HG03066 (cell line): ENCODE results near the gene AHCYL2.
"Not testable (repeated sequence)": the region's sequence is repeated elsewhere in the genome, so short reads cannot be mapped to it uniquely, and the experiment has no call there.

Experiments
- ATAC-seq: cut with Tn5 transposase; IDR thresholded peaks from one replicate; pipeline ENCODE4 v1.9.1; 2021; ENCODE audit warnings: low read depth; ENCODE audit not compliant: unreplicated experiment

The AHCYL2 gene

GRCh38 chr7:129443612-129444011 lies 218.8 kb downstream of the AHCYL2 start:
- ATAC-seq: no peak

- ATAC-seq: not testable (repeated sequence)
Measured at GRCh38 chr7:129444776-129445175, 219.9 kb downstream of the AHCYL2 start.

GRCh38 chr7:129446925-129447324 lies 222.1 kb downstream of the AHCYL2 start:
- ATAC-seq: not testable (repeated sequence)

GRCh38 chr7:129447445-129447844 lies 222.6 kb downstream of the AHCYL2 start:
- not testable (repeated sequence) for ATAC-seq

GRCh38 chr7:129448608-129449007 lies 223.8 kb downstream of the AHCYL2 start:
- ATAC-seq: not testable (repeated sequence)

- ATAC-seq: no peak
Measured at GRCh38 chr7:129450295-129450694, 225.5 kb downstream of the AHCYL2 start.

GRCh38 chr7:129452589-129453231 lies 227.9 kb downstream of the AHCYL2 start:
- ATAC-seq: no peak

GRCh38 chr7:129453510-129454248 lies 228.8 kb downstream of the AHCYL2 start:
- no peak for ATAC-seq

GRCh38 chr7:129454249-129454551 lies 229.4 kb downstream of the AHCYL2 start:
- no peak for ATAC-seq

- ATAC-seq: no peak
Measured at GRCh38 chr7:129456421-129456820, 231.6 kb downstream of the AHCYL2 start.

GRCh38 chr7:129457101-129457500 lies 232.3 kb downstream of the AHCYL2 start:
- no peak for ATAC-seq

GRCh38 chr7:129458171-129458570 lies 233.3 kb downstream of the AHCYL2 start:
- ATAC-seq: no peak

- no peak for ATAC-seq
Measured at GRCh38 chr7:129461809-129462208, 237.0 kb downstream of the AHCYL2 start.

GRCh38 chr7:129462420-129462819 lies 237.6 kb downstream of the AHCYL2 start:
- no peak for ATAC-seq

- ATAC-seq: no peak
Measured at GRCh38 chr7:129464194-129464593, 239.4 kb downstream of the AHCYL2 start.

- no peak for ATAC-seq
Measured at GRCh38 chr7:129465080-129465479, 240.2 kb downstream of the AHCYL2 start.

GRCh38 chr7:129466796-129467195 lies 242.0 kb downstream of the AHCYL2 start:
- no peak for ATAC-seq

GRCh38 chr7:129468087-129468486 lies 243.3 kb downstream of the AHCYL2 start:
- no peak for ATAC-seq

GRCh38 chr7:129468547-129468946 lies 243.7 kb downstream of the AHCYL2 start:
- ATAC-seq: no peak

GRCh38 chr7:129469930-129470329 lies 245.1 kb downstream of the AHCYL2 start:
- no peak for ATAC-seq

GRCh38 chr7:129470411-129470810 lies 245.6 kb downstream of the AHCYL2 start:
- no peak for ATAC-seq

GRCh38 chr7:129471402-129471827 lies 246.6 kb downstream of the AHCYL2 start:
- ATAC-seq: no peak
